Smooth muscle cell (in vitro differentiated cells): ENCODE data around the gene VRK2. TPM values are rescaled to one million over a fixed set of nuclear protein-coding genes. Genes with fewer than 3 reads are reported as not detected.
"Not testable (repeated sequence)": the region's sequence is repeated elsewhere in the genome, so short reads cannot be mapped to it uniquely, and the experiment has no call there.

Source experiments
- DNase-seq: peaks from one replicate; lab custom pipeline; 2025; ENCODE audit not compliant: unreplicated experiment; lab: John Stamatoyannopoulos, UW
- H2AFZ ChIP-seq: fragments of 200-600 bp; sonication (generic); 2 replicates; pipeline ENCODE4 v1.6.0; 2016; ENCODE audit warnings: antibody characterized with exemption, low read depth, mild to moderate bottlenecking
- H3F3A ChIP-seq: fragments of 200-600 bp; sonication (generic); 2 replicates; pipeline ENCODE4 v1.6.0; 2017; ENCODE audit warnings: antibody characterized with exemption, low read depth
- H3K27ac ChIP-seq: fragments of 200-600 bp; sonication (generic); 2 replicates; pipeline ENCODE4 v1.5.1; 2016; ENCODE audit warnings: low read depth, mild to moderate bottlenecking
- H3K27me3 ChIP-seq: fragments of 200-600 bp; sonication (generic); 2 replicates; pipeline ENCODE4 v1.6.1; 2016; ENCODE audit warnings: low read depth, mild to moderate bottlenecking
- H3K36me3 ChIP-seq: fragments of 200-600 bp; sonication (generic); 2 replicates; pipeline ENCODE4 v1.5.1; 2016; ENCODE audit warnings: low read depth
- H3K4me1 ChIP-seq: fragments of 200-600 bp; sonication (generic); 2 replicates; pipeline ENCODE4 v1.5.1; 2016; ENCODE audit warnings: low read depth
- H3K4me2 ChIP-seq: fragments of 200-600 bp; sonication (generic); 2 replicates; pipeline ENCODE4 v1.6.0; 2016; ENCODE audit warnings: mild to moderate bottlenecking
- H3K4me3 ChIP-seq: fragments of 200-600 bp; sonication (generic); 2 replicates; pipeline ENCODE4 v1.5.1; 2016; ENCODE audit warnings: mild to moderate bottlenecking
- H3K79me2 ChIP-seq: fragments of 200-600 bp; sonication (generic); 2 replicates; pipeline ENCODE4 v1.6.0; 2016; ENCODE audit warnings: low read depth, mild to moderate bottlenecking
- H3K9ac ChIP-seq: fragments of 200-600 bp; sonication (generic); 2 replicates; pipeline ENCODE4 v1.6.0; 2016; ENCODE audit warnings: low read depth
- H3K9me3 ChIP-seq: fragments of 200-600 bp; sonication (generic); replicated peaks from 2 replicates; pipeline ENCODE4 v1.5.1; 2016; ENCODE audit warnings: low read depth
- H4K20me1 ChIP-seq: fragments of 200-600 bp; sonication (generic); 2 replicates; pipeline ENCODE4 v1.6.0; 2016; ENCODE audit warnings: low read depth
- CTCF ChIP-seq: fragments of 200-600 bp; sonication (generic); IDR thresholded peaks from 2 replicates; pipeline ENCODE4 v1.5.1; 2017; ENCODE audit warnings: borderline replicate concordance, mild to moderate bottlenecking, antibody characterized with exemption; ENCODE audit not compliant: insufficient read depth, poor library complexity, severe bottlenecking
- WGBS: methylation state at CpG from one replicate; pipeline ENCODE4 v1.1.7; 2016; ENCODE audit warnings: low lambda C conversion rate; 5-methylcytosine and 5-hydroxymethylcytosine counted together
- polyA plus RNA-seq: library from polyadenylated mRNA; unstranded; fragments of >200 nt; fragmentation: Nextera tagmentation; extraction: Ambion mirVana; gene quantifications from 2 replicates; pipeline ENCODE4 v1.2.1, GENCODE V29; 2016
- total RNA-seq: library from RNA; depleted of rRNA; stranded (reverse); fragments of >200 nt; gene quantifications from 2 replicates; pipeline ENCODE4 v1.2.3, GENCODE V29; 2014

The VRK2 gene
- total and polyA plus RNA-seq, 2 experiments from 2014 or later: 22.2 to 35.5 TPM

DNA sequence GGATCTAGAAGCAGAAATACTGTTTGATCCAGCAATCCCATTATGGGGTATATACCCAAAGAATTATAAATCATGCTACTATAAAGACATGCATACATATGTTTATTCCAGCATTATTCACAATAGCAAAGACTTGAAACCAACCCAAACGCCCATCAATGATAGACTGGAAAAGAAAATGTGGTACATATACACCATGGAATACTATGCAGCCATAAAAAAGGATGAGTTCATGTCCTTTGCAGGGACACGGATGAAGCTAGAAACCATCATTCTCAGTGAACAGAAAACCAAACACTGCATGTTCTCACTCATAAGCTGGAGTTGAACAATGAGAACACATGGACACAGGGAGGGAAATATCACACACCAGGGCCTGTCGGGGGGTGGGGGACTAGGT is 133.6 kb downstream of the VRK2 start:
- not testable (repeated sequence) for H3K4me1 ChIP-seq, H3K4me3 ChIP-seq, H3K36me3 ChIP-seq, H4K20me1 ChIP-seq, H2AFZ ChIP-seq, H3K4me2 ChIP-seq, H3K27ac ChIP-seq, H3K9ac ChIP-seq, H3K9me3 ChIP-seq, H3K27me3 ChIP-seq, H3F3A ChIP-seq, H3K79me2 ChIP-seq, DNase-seq
- WGBS: 95% methylated on average over 3 of the region's 3 CpGs

DNA sequence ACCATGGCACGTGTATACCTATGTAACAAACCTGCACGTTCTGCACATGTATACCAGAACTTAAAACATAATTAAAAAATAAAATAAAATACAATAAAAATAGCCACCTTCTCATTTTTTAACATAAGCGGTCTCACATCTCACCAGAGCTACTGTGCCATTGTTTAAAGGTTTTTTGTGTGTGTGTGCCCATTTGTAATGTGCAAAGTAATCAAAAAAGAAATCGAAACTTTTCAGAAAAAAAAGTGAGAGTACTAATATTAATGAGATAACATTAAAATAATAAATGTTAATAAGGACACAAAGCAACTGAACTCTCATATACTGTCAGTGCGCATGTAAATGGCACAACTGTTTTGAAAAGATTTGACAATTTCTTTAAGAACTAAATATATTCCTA is 134.0 kb downstream of the VRK2 start:
- WGBS: 99% methylated on average over 5 of the region's 5 CpGs
- no peaks in the 10 kb centered on the region for H3F3A ChIP-seq
- H3K27ac ChIP-seq: no peak overlapping the region
- no peak overlapping the region for H3K4me2 ChIP-seq
- no peak for TF ChIP-seq CTCF
- no peak overlapping the region for H3K9ac ChIP-seq
- no peaks in the 10 kb centered on the region for H3K4me1 ChIP-seq
- no peaks in the 10 kb centered on the region for H3K36me3 ChIP-seq
- H3K9me3 ChIP-seq: no peaks in the 10 kb centered on the region
- H4K20me1 ChIP-seq: no peaks in the 10 kb centered on the region
- no peak overlapping the region for H3K4me3 ChIP-seq
- no peak overlapping the region for H2AFZ ChIP-seq
- no peak for DNase-seq
- H3K79me2 ChIP-seq: no peaks in the 10 kb centered on the region
- no peaks in the 10 kb centered on the region for H3K27me3 ChIP-seq

GRCh38 chr2:58182527-58182926 is 135.9 kb downstream of the VRK2 start:
- Histone ChIP-seq H3F3A (no peaks in the 10 kb centered on the region), H4K20me1 (no peaks in the 10 kb centered on the region), H3K27me3 (no peaks in the 10 kb centered on the region), H3K9ac (no peak overlapping the region), H3K4me3 (no peak overlapping the region), H3K79me2 (no peaks in the 10 kb centered on the region), H3K9me3 (no peaks in the 10 kb centered on the region), H3K36me3 (no peaks in the 10 kb centered on the region), H3K4me2 (no peak overlapping the region), H2AFZ (no peak overlapping the region), H3K27ac (no peak overlapping the region), H3K4me1 (no peaks in the 10 kb centered on the region)
- DNase-seq: no peak
- WGBS: 90% methylated on average over 1 of the region's 1 CpG
- no peak for TF ChIP-seq CTCF

GRCh38 chr2:58186501-58186900 is 139.9 kb downstream of the VRK2 start:
- 81% methylated on average over 4 of the region's 4 CpGs for WGBS
- no peak for TF ChIP-seq CTCF
- no peak overlapping the region for H3K4me3 ChIP-seq

DNA sequence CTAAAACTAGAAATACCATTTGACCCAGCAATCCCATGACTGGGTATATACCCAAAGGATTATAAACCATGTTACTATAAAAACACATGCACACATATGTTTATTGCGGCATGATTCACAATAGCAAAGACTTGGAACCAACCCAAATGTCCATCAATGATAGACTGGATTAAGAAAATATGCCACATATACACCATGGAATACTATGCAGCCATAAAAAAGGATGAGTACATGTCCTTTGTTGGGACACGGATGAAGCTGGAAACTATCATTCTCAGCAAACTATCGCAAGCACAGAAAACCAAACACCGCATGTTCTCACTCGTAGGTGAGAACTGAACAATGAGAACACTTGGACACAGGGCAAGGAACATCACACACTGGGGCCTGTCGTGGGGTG is 140.4 kb downstream of the VRK2 start:
- H3K36me3 ChIP-seq, H3K9me3 ChIP-seq, H3K4me2 ChIP-seq, H3K79me2 ChIP-seq, H3K27ac ChIP-seq, H3K4me1 ChIP-seq, H2AFZ ChIP-seq, H3K4me3 ChIP-seq, H3F3A ChIP-seq, H4K20me1 ChIP-seq, DNase-seq, H3K27me3 ChIP-seq, H3K9ac ChIP-seq: not testable (repeated sequence)
- WGBS: 98% methylated on average over 6 of the region's 6 CpGs

More at GRCh38 chr2:58186501-58186900, 139.9 kb downstream of the VRK2 start:
- Histone ChIP-seq H3K4me1 (no peaks in the 10 kb centered on the region), H3K9ac (no peak overlapping the region), H2AFZ (no peak overlapping the region), H3K9me3 (no peaks in the 10 kb centered on the region), H3K4me2 (no peak overlapping the region), H3K79me2 (no peaks in the 10 kb centered on the region), H3K27ac (no peak overlapping the region), H4K20me1 (no peaks in the 10 kb centered on the region), H3F3A (no peaks in the 10 kb centered on the region), H3K36me3 (no peaks in the 10 kb centered on the region), H3K27me3 (no peaks in the 10 kb centered on the region)
- DNase-seq: no peak
